Parathyroid adenoma (tissue), 2 donors: ENCODE measurements around the gene OSCAR.

Experiments used
- H2AFZ ChIP-seq: fragments of 300-600 bp; sonication (generic); one replicate; pipeline ENCODE4 v1.7.0; 2017; ENCODE audit warnings: antibody characterized with exemption, mild to moderate bottlenecking
- H3K27ac ChIP-seq: fragments of 300-600 bp; sonication (generic); one replicate; pipeline ENCODE4 v1.7.0; 2017
- H3K27me3 ChIP-seq: fragments of 300-600 bp; sonication (generic); one replicate; pipeline ENCODE4 v1.7.0; 2017; ENCODE audit warnings: low read length; ENCODE audit not compliant: control insufficient read depth, insufficient read depth
- H3K36me3 ChIP-seq: fragments of 300-600 bp; sonication (generic); one replicate; pipeline ENCODE4 v1.7.0; 2017; ENCODE audit warnings: low read length; ENCODE audit not compliant: control insufficient read depth, insufficient read depth
- H3K4me1 ChIP-seq: fragments of 300-600 bp; sonication (generic); one replicate; pipeline ENCODE4 v1.7.0; 2017; ENCODE audit warnings: control low read depth
- H3K4me2 ChIP-seq: fragments of 300-600 bp; sonication (generic); one replicate; pipeline ENCODE4 v1.7.0; 2017; ENCODE audit warnings: low read length
- H3K4me3 ChIP-seq: fragments of 300-600 bp; sonication (generic); one replicate; pipeline ENCODE4 v1.7.0; 2017; ENCODE audit warnings: low read depth, low read length
- H3K79me2 ChIP-seq: fragments of 300-600 bp; sonication (generic); one replicate; pipeline ENCODE4 v1.7.0; 2017; ENCODE audit warnings: control low read depth
- H3K9ac ChIP-seq: fragments of 300-600 bp; sonication (generic); one replicate; pipeline ENCODE4 v1.7.0; 2017; ENCODE audit warnings: mild to moderate bottlenecking
- H3K9me3 ChIP-seq: fragments of 300-600 bp; sonication (generic); one replicate; pipeline ENCODE4 v1.7.0; 2017; ENCODE audit warnings: low read length; ENCODE audit not compliant: control insufficient read depth
- TF ChIP-seq, protein P1 (sequence below): fragments of 300-600 bp; sonication (generic); IDR thresholded peaks from one replicate; pipeline ENCODE4 v1.7.0; 2017; ENCODE audit warnings: antibody characterized with exemption, mild to moderate bottlenecking
- donor health status: primary hyperparathyroidism.

Gene OSCAR

DNA sequence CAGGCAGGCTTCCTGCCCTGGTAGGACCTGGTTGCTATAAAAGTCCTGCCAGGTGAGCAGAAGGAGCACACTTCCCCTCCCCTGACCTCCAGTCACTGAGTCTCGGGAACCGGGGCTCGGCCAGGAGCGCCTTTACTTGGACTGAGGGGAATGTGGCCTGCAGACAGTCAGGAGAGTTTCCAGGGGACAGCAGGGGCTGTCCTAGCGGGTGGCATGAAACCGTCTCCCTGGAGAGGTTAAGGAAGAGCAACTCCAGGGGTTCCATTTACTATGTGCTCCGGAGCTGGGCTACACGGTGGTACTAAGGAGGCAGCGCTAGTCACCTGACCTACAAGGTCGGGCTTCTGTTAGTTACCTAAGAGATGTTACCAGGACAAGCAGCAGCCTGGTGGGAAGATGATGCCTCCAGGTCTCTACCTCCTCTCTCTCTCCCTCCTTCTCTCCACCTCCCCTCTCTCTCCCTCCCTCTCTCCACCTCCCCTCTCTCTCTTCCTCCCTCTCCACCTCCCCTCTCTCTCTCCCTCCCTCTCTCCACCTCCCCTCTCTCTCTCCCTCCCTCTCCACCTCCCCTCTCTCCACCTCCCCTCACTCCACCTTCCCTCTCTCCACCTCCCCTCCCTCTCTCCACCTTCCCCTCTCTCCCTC is 32.8 kb upstream of the OSCAR start:
- no peak overlapping the region for H3K27ac ChIP-seq
- no peak overlapping the region for H2AFZ ChIP-seq
- H3K4me3 ChIP-seq = no peak overlapping the region
- TF ChIP-seq, protein P1, sequence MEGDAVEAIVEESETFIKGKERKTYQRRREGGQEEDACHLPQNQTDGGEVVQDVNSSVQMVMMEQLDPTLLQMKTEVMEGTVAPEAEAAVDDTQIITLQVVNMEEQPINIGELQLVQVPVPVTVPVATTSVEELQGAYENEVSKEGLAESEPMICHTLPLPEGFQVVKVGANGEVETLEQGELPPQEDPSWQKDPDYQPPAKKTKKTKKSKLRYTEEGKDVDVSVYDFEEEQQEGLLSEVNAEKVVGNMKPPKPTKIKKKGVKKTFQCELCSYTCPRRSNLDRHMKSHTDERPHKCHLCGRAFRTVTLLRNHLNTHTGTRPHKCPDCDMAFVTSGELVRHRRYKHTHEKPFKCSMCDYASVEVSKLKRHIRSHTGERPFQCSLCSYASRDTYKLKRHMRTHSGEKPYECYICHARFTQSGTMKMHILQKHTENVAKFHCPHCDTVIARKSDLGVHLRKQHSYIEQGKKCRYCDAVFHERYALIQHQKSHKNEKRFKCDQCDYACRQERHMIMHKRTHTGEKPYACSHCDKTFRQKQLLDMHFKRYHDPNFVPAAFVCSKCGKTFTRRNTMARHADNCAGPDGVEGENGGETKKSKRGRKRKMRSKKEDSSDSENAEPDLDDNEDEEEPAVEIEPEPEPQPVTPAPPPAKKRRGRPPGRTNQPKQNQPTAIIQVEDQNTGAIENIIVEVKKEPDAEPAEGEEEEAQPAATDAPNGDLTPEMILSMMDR = no peak
- peaks cover 7% of the 10 kb centered on the region for H3K4me1 ChIP-seq
- H3K79me2 ChIP-seq = no peaks in the 10 kb centered on the region
- H3K9ac ChIP-seq = no peak overlapping the region
- no peaks in the 10 kb centered on the region for H3K36me3 ChIP-seq
- no peaks in the 10 kb centered on the region for H3K9me3 ChIP-seq
- no peaks in the 10 kb centered on the region for H3K27me3 ChIP-seq
- H3K4me2 ChIP-seq = no peak overlapping the region

DNA sequence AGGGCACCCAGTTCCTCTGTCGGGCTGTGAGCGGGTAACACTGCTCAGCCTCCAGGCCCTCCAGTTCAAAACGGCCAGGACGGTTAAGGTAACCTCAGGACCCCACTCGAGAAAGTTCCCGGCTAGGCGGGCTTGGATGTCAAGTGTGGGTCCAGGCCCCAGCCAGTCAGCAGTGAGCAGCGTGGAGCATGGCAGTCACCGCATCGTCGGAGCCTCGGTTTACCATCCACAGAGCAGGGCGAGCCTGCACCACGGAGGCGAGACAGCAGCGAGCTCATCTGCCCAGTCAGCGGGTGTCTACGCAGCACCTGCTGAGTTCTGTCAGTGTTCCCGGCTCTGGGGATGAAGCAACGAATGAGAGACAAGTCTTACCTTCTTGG is 29.0 kb upstream of the OSCAR start:
- H3K4me3 ChIP-seq = no peak overlapping the region
- H3K9ac ChIP-seq = no peak overlapping the region
- no peak overlapping the region for H3K4me2 ChIP-seq
- H3K27me3 ChIP-seq = no peaks in the 10 kb centered on the region
- TF ChIP-seq, protein P1 = no peak
- no peaks in the 10 kb centered on the region for H3K79me2 ChIP-seq
- no peak overlapping the region for H3K27ac ChIP-seq
- no peaks in the 10 kb centered on the region for H3K4me1 ChIP-seq
- H3K36me3 ChIP-seq = no peaks in the 10 kb centered on the region
- H3K9me3 ChIP-seq = no peaks in the 10 kb centered on the region
- H2AFZ ChIP-seq = no peak overlapping the region

DNA sequence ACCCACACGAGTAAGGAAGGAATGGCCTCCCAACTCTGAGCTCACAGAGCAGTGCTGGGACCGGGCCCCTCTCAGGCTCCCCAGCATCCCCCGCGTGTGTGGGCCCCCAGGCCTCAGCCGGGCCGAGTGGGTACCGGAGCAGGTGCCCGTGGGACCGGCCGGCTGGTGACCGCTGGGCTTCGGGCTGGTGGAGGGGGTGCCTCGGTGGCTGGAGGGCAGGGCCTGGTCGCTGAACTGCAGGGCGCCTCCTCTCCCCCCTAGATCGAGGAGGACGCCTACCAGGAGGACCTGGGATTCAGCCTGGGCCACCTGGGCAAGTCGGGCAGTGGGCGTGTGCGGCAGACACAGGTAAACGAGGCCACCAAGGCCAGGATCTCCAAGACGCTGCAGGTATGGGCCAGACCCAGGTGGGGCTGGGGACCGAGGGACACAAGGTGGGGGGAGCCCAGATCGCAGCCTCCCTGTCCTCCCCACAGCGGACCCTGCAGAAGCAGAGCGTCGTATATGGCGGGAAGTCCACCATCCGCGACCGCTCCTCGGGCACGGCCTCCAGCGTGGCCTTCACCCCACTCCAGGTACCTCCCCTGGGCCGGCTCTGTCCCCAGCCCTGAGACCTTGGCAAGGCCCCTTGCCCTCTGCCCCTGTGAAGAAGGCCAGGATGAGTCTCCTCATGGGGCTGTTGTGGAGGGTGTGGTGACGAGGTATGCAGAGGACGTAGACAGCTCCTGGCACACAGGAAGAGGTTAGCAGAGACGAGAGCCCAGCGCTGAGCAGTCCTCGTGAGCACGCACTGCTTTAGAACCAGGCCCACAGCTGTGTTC is 28.4 kb upstream of the OSCAR start:
- no peaks in the 10 kb centered on the region for H3K4me1 ChIP-seq
- no peaks in the 10 kb centered on the region for H3K27me3 ChIP-seq
- no peaks in the 10 kb centered on the region for H3K9me3 ChIP-seq
- H3K79me2 ChIP-seq = no peaks in the 10 kb centered on the region
- no peak overlapping the region for H3K4me3 ChIP-seq
- no peak overlapping the region for H3K9ac ChIP-seq
- H3K27ac ChIP-seq = no peak overlapping the region
- TF ChIP-seq, protein P1 = no peak
- no peak overlapping the region for H2AFZ ChIP-seq
- no peak overlapping the region for H3K4me2 ChIP-seq
- H3K36me3 ChIP-seq = no peaks in the 10 kb centered on the region

DNA sequence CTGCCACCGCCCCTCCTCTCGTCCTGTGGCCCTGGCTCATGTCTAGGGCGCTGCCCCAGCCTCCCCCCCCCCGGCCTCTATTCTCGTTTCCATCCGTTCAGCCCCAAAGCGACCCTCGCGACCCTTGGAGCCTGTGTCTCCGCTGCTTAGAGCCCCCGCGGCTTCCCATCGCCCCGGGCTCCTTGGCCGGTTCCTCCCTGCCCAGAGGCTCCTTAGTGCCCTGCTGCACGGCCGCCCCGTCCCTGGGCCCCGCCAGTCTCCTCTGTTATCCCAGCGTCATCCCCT is 27.8 kb upstream of the OSCAR start:
- TF ChIP-seq, protein P1 = no peak
- Histone ChIP-seq H3K4me2 (no peak overlapping the region), H3K9ac (no peak overlapping the region), H3K27me3 (no peaks in the 10 kb centered on the region), H3K9me3 (no peaks in the 10 kb centered on the region), H3K4me3 (no peak overlapping the region), H3K36me3 (no peaks in the 10 kb centered on the region), H2AFZ (no peak overlapping the region), H3K27ac (no peak overlapping the region), H3K79me2 (no peaks in the 10 kb centered on the region), H3K4me1 (no peaks in the 10 kb centered on the region)
